CD4-positive, alpha-beta T cell treated with Interferon alpha-2 for 1 hour (primary cell): ENCODE results near the gene DIP2C.
"Not testable (repeated sequence)": the region's sequence is repeated elsewhere in the genome, so short reads cannot be mapped to it uniquely, and the experiment has no call there.

Experiments used
- DNase-seq, 2 donors: peaks; one replicate each; pipeline ENCODE4 v3.0.0-alpha.2; 2020 to 2022

Gene DIP2C

GRCh38 chr10:697097-697875 lies 7.8 kb upstream of the DIP2C start:
- no peak for DNase-seq

- DNase-seq = no peak
Measured at GRCh38 chr10:695396-695795, 5.9 kb upstream of the DIP2C start.

- DNase-seq = no peak
Measured at GRCh38 chr10:693506-693905, 4.0 kb upstream of the DIP2C start.

- no peak for DNase-seq
Measured at GRCh38 chr10:692682-693351, 3.3 kb upstream of the DIP2C start.

- DNase-seq = no peak
Measured at GRCh38 chr10:691216-691615, 1.7 kb upstream of the DIP2C start.

- no peak for DNase-seq
Measured at GRCh38 chr10:690372-691161, 1.1 kb upstream of the DIP2C start.

GRCh38 chr10:689121-689451 lies 382 bp downstream of the DIP2C start:
- DNase-seq = no peak

GRCh38 chr10:688312-689120 lies 952 bp downstream of the DIP2C start:
- no peak for DNase-seq

GRCh38 chr10:687583-688311 lies 1.7 kb downstream of the DIP2C start:
- DNase-seq = no peak

GRCh38 chr10:686155-686931 lies 3.1 kb downstream of the DIP2C start:
- DNase-seq = no peak

- DNase-seq = no peak
Measured at GRCh38 chr10:685613-686012, 3.9 kb downstream of the DIP2C start.

GRCh38 chr10:683448-684071 lies 5.9 kb downstream of the DIP2C start:
- no peak for DNase-seq

- DNase-seq = no peak
Measured at GRCh38 chr10:682931-683447, 6.5 kb downstream of the DIP2C start.

- DNase-seq = no peak
Measured at GRCh38 chr10:681670-682318, 7.7 kb downstream of the DIP2C start.

GRCh38 chr10:680745-681144 lies 8.7 kb downstream of the DIP2C start:
- no peak for DNase-seq

GRCh38 chr10:680146-680545 lies 9.3 kb downstream of the DIP2C start:
- DNase-seq = no peak

- no peak for DNase-seq
Measured at GRCh38 chr10:679556-679955, 9.9 kb downstream of the DIP2C start.

- DNase-seq = not testable (repeated sequence)
Measured at GRCh38 chr10:678662-679005, 10.8 kb downstream of the DIP2C start.

- no peak for DNase-seq
Measured at GRCh38 chr10:677750-678661, 11.5 kb downstream of the DIP2C start.
